HEK293 (cell line): ENCODE results near the gene PTGIS.

ENCODE experiments used
- CTCF ChIA-PET: fragments of 350-600 bp; formaldehyde crosslinking; extraction: SDS; loops from one replicate; lab custom pipeline; 2021; ENCODE audit warnings: antibody characterized with exemption; lab: Yijun Ruan, JAX
- POLR2A ChIA-PET: fragments of 300-600 bp; formaldehyde crosslinking; extraction: SDS; loops from one replicate; lab custom pipeline; 2020; ENCODE audit warnings: antibody characterized with exemption, inconsistent platforms; lab: Yijun Ruan, JAX
- H3K27ac ChIP-seq: fragments of 200-500 bp; sonication (Bioruptor generic); 2 replicates; pipeline ENCODE4 v1.5.1; 2014; ENCODE audit warnings: low read depth, low read length, control low read depth, inconsistent platforms; ENCODE audit errors: extremely low read depth
- H3K36me3 ChIP-seq, 2 experiments: fragments of 200-500 bp in 1 of 2; sonication (Bioruptor generic) in 1 of 2; 1 replicate in 1 of 2; 2 replicates in 1 of 2; pipeline ENCODE4 v1.5.1; 2014 to 2017; ENCODE audit warnings: inconsistent platforms in 2 of 2, low read length in 2 of 2; ENCODE audit not compliant: control insufficient read depth in 2 of 2, insufficient read depth in 1 of 2
- H3K4me1 ChIP-seq: fragments of 200-500 bp; sonication (Bioruptor generic); 2 replicates; pipeline ENCODE4 v1.5.1; 2014; ENCODE audit warnings: mild to moderate bottlenecking, low read length, inconsistent platforms; ENCODE audit not compliant: control insufficient read depth, insufficient read depth
- H3K4me3 ChIP-seq: 2 replicates; pipeline ENCODE4 v1.5.1; 2011; ENCODE audit warnings: low read depth, mild to moderate bottlenecking, control low read depth, low read length, moderate library complexity
- H3K9me3 ChIP-seq: fragments of 200-500 bp; sonication (Bioruptor generic); 2 replicates; pipeline ENCODE4 v1.5.1; 2014; ENCODE audit warnings: low read depth, low read length, inconsistent platforms; ENCODE audit not compliant: control insufficient read depth, insufficient read depth
- BCL11A ChIP-seq: fragments of 450-650 bp; formaldehyde crosslinking; IDR thresholded peaks from 2 replicates; pipeline ENCODE4 v1.5.1; 2016; ENCODE audit warnings: low read depth, missing biosample characterization, missing genetic modification characterization
- GFI1B ChIP-seq: fragments of 450-650 bp; formaldehyde crosslinking; IDR thresholded peaks from 2 replicates; pipeline ENCODE4 v1.5.1; 2016; ENCODE audit warnings: missing biosample characterization, missing genetic modification characterization
- GLI2 ChIP-seq: fragments of 450-650 bp; formaldehyde crosslinking; IDR thresholded peaks from 2 replicates; pipeline ENCODE4; 2017; ENCODE audit warnings: missing biosample characterization, missing genetic modification characterization, low read depth, borderline replicate concordance
- KLF8 ChIP-seq: fragments of 450-650 bp; formaldehyde crosslinking; IDR thresholded peaks from 2 replicates; pipeline ENCODE4 v1.5.1; 2016; ENCODE audit warnings: missing biosample characterization, missing genetic modification characterization
- PRDM1 ChIP-seq: fragments of 450-650 bp; formaldehyde crosslinking; IDR thresholded peaks from 2 replicates; pipeline ENCODE4; 2016; ENCODE audit warnings: missing biosample characterization, missing genetic modification characterization
- SP7 ChIP-seq: fragments of 450-650 bp; formaldehyde crosslinking; IDR thresholded peaks from 2 replicates; pipeline ENCODE4 v1.5.1; 2016; ENCODE audit warnings: missing biosample characterization, missing genetic modification characterization
- ZBTB21 ChIP-seq: fragments of 450-650 bp; formaldehyde crosslinking; IDR thresholded peaks from 2 replicates; pipeline ENCODE4 v1.5.1; 2017; ENCODE audit warnings: missing biosample characterization, missing genetic modification characterization
- ZNF112 ChIP-seq: fragments of 450-650 bp; formaldehyde crosslinking; IDR thresholded peaks from 2 replicates; pipeline ENCODE4 v1.5.0; 2017; ENCODE audit warnings: missing biosample characterization, missing genetic modification characterization
- ZNF114 ChIP-seq: fragments of 450-650 bp; formaldehyde crosslinking; IDR thresholded peaks from 2 replicates; pipeline ENCODE4 v1.5.0; 2017; ENCODE audit warnings: missing biosample characterization, missing genetic modification characterization
- ZNF24 ChIP-seq: fragments of 450-650 bp; formaldehyde crosslinking; IDR thresholded peaks from 2 replicates; pipeline ENCODE4 v1.5.1; 2016; ENCODE audit warnings: missing biosample characterization, missing genetic modification characterization
- ZNF280C ChIP-seq: fragments of 450-650 bp; formaldehyde crosslinking; IDR thresholded peaks from 2 replicates; pipeline ENCODE4 v1.5.1; 2016; ENCODE audit warnings: missing biosample characterization, missing genetic modification characterization
- ZNF311 ChIP-seq: fragments of 450-650 bp; formaldehyde crosslinking; IDR thresholded peaks from 2 replicates; pipeline ENCODE4 v1.5.1; 2017; ENCODE audit warnings: missing biosample characterization, missing genetic modification characterization, borderline replicate concordance
- ZNF416 ChIP-seq: fragments of 450-650 bp; formaldehyde crosslinking; IDR thresholded peaks from 2 replicates; pipeline ENCODE4 v1.5.1; 2016; ENCODE audit warnings: missing biosample characterization, missing genetic modification characterization
- ZNF529 ChIP-seq: fragments of 450-650 bp; formaldehyde crosslinking; IDR thresholded peaks from 2 replicates; pipeline ENCODE4 v1.5.1; 2017; ENCODE audit warnings: missing genetic modification characterization, missing biosample characterization; ENCODE audit not compliant: insufficient replicate concordance
- ZNF585B ChIP-seq: fragments of 450-650 bp; formaldehyde crosslinking; IDR thresholded peaks from 2 replicates; pipeline ENCODE4 v1.5.1; 2016; ENCODE audit warnings: missing biosample characterization, missing genetic modification characterization
- ZNF626 ChIP-seq: fragments of 450-650 bp; sonication (Bioruptor Pico); formaldehyde crosslinking; IDR thresholded peaks from 2 replicates; pipeline ENCODE4 v1.5.1; 2018; ENCODE audit warnings: missing biosample characterization, missing genetic modification characterization, inconsistent platforms
- ZNF639 ChIP-seq: fragments of 450-650 bp; formaldehyde crosslinking; IDR thresholded peaks from 2 replicates; pipeline ENCODE4 v1.5.1; 2016; ENCODE audit warnings: missing biosample characterization, missing genetic modification characterization
- ZNF654 ChIP-seq: fragments of 450-650 bp; formaldehyde crosslinking; IDR thresholded peaks from 2 replicates; pipeline ENCODE4 v1.5.1; 2016; ENCODE audit warnings: low read depth, missing biosample characterization, missing genetic modification characterization
- ZNF660 ChIP-seq: fragments of 450-650 bp; IDR thresholded peaks from 2 replicates; pipeline ENCODE4 v1.5.1; 2018; ENCODE audit warnings: missing biosample characterization, mild to moderate bottlenecking, missing genetic modification characterization
- ZNF664 ChIP-seq: fragments of 450-650 bp; formaldehyde crosslinking; IDR thresholded peaks from 2 replicates; pipeline ENCODE4 v1.5.1; 2016; ENCODE audit warnings: missing biosample characterization, missing genetic modification characterization
- ZNF670 ChIP-seq: fragments of 450-650 bp; formaldehyde crosslinking; IDR thresholded peaks from 2 replicates; pipeline ENCODE4 v1.5.1; 2016; ENCODE audit warnings: missing biosample characterization, missing genetic modification characterization, low read depth
- ZNF692 ChIP-seq: fragments of 450-650 bp; formaldehyde crosslinking; IDR thresholded peaks from 2 replicates; pipeline ENCODE4 v1.5.1; 2016; ENCODE audit warnings: missing biosample characterization, missing genetic modification characterization
- ZNF792 ChIP-seq: fragments of 450-650 bp; formaldehyde crosslinking; IDR thresholded peaks from 2 replicates; pipeline ENCODE4 v1.5.1; 2016; ENCODE audit warnings: missing biosample characterization, missing genetic modification characterization
- ZNF830 ChIP-seq: fragments of 450-650 bp; IDR thresholded peaks from 2 replicates; pipeline ENCODE4 v1.5.0; 2018; ENCODE audit warnings: missing biosample characterization, missing genetic modification characterization, low read depth, mild to moderate bottlenecking, moderate library complexity
- ZNF837 ChIP-seq: fragments of 450-650 bp; formaldehyde crosslinking; IDR thresholded peaks from 2 replicates; pipeline ENCODE4 v1.5.1; 2016; ENCODE audit warnings: missing biosample characterization, missing genetic modification characterization

The PTGIS gene

GRCh38 chr20:49559411-49560081 lies 8.4 kb downstream of the PTGIS start (continued):
- TF ChIP-seq ZNF639 (tag by site-specific recombination) (no peak), SP7 (no peak), ZNF660 (tag by site-specific recombination) (no peak), BCL11A (tag by site-specific recombination) (no peak), ZNF112 (no peak), KLF8 (tag by site-specific recombination) (no peak)
- TF ChIP-seq, all 188 proteins: peak for 0

- CTCF ChIA-PET = interaction anchor here (0.5 to 1.2 kb wide), 3 partner anchors 17 to 224 kb away, joined by 3 to 8 read pairs (median 7); no protein-coding TSS in a partner anchor
Measured at GRCh38 chr20:49558826-49559225, 9.1 kb downstream of the PTGIS start.

GRCh38 chr20:49557449-49557848 lies 10.5 kb downstream of the PTGIS start:
- Histone ChIP-seq H3K27ac (no peak overlapping the region), H3K9me3 (no peaks in the 10 kb centered on the region), H3K36me3 (no peaks in the 10 kb centered on the region), H3K4me3 (no peak overlapping the region), H3K4me1 (no peaks in the 10 kb centered on the region)
- POLR2A ChIA-PET = no interaction called here
- CTCF ChIA-PET = interaction anchor here (0.7 to 3.0 kb wide), 4 partner anchors 20 to 288 kb away, joined by 3 to 14 read pairs (median 8); no protein-coding TSS in a partner anchor
- TF ChIP-seq PRDM1 (tag by site-specific recombination) (peak; percentile 77), ZBTB21 (tag by site-specific recombination) (no peak), ZNF24 (tag by site-specific recombination) (no peak), GLI2 (tag by site-specific recombination) (no peak), ZNF114 (tag by site-specific recombination) (no peak), ZNF792 (tag by site-specific recombination) (no peak)

More at GRCh38 chr20:49558826-49559225, 9.1 kb downstream of the PTGIS start:
- TF ChIP-seq ZNF692 (tag by site-specific recombination) = no peak
- TF ChIP-seq ZNF670 (tag by site-specific recombination) = no peak
- no peak for TF ChIP-seq ZNF529
- TF ChIP-seq ZNF311 (tag by site-specific recombination) = no peak
- TF ChIP-seq ZNF837 (tag by site-specific recombination) = no peak
- no peak for TF ChIP-seq ZNF416 (tag by site-specific recombination)
- TF ChIP-seq ZNF664 (tag by site-specific recombination) = no peak
- no peak for TF ChIP-seq ZNF114 (tag by site-specific recombination)
- TF ChIP-seq ZBTB21 (tag by site-specific recombination) = no peak
- no peak for TF ChIP-seq ZNF585B (tag by site-specific recombination)
- no peak for TF ChIP-seq ZNF654
- TF ChIP-seq ZNF280C (tag by site-specific recombination) = no peak
- no peak for TF ChIP-seq ZNF830 (tag by site-specific recombination)
- no peak for TF ChIP-seq GFI1B (tag by site-specific recombination)
- no peak for TF ChIP-seq ZNF626 (tag by site-specific recombination)
- H3K4me3 ChIP-seq = no peak overlapping the region
- H3K27ac ChIP-seq = no peak overlapping the region
- POLR2A ChIA-PET = no interaction called here
- no peaks in the 10 kb centered on the region for H3K9me3 ChIP-seq
- no peaks in the 10 kb centered on the region for H3K36me3 ChIP-seq
- H3K4me1 ChIP-seq = no peaks in the 10 kb centered on the region
